ENCODE measurements around the gene TDRD12.

GRCh38 chr19:32672841-32673240 lies 46.7 kb upstream of the TDRD12 start:
- no peak for TF ChIP-seq EZH2phosphoT487 (IDR thresholded peaks at IDR 0.05)
- no peak for TF ChIP-seq CTCF (IDR thresholded peaks at IDR 0.05)
